GM10266 (cell line): ENCODE data around the gene KIAA0040.
"Not testable (repeated sequence)": the region's sequence is repeated elsewhere in the genome, so short reads cannot be mapped to it uniquely, and the experiment has no call there.

ENCODE experiments used
- DNase-seq: peaks from one replicate; pipeline ENCODE4 v3.0.0; 2012; ENCODE audit errors: extremely low spot score
- CTCF ChIP-seq: IDR thresholded peaks from 2 replicates; pipeline ENCODE4 v1.5.1; 2012; ENCODE audit warnings: mild to moderate bottlenecking, low read depth; ENCODE audit not compliant: control insufficient read depth, insufficient read depth; ENCODE audit errors: missing control alignments

Gene KIAA0040

GRCh38 chr1:175120511-175120910 lies 72.1 kb downstream of the KIAA0040 start:
- DNase-seq = no peak
- TF ChIP-seq CTCF = no peak

- TF ChIP-seq CTCF = no peak
- no peak for DNase-seq
These were observed 73.9 kb downstream of the KIAA0040 start for GRCh38 chr1:175118375-175119367.

GRCh38 chr1:175116903-175117302 lies 75.7 kb downstream of the KIAA0040 start:
- TF ChIP-seq CTCF = no peak
- no peak for DNase-seq

DNA sequence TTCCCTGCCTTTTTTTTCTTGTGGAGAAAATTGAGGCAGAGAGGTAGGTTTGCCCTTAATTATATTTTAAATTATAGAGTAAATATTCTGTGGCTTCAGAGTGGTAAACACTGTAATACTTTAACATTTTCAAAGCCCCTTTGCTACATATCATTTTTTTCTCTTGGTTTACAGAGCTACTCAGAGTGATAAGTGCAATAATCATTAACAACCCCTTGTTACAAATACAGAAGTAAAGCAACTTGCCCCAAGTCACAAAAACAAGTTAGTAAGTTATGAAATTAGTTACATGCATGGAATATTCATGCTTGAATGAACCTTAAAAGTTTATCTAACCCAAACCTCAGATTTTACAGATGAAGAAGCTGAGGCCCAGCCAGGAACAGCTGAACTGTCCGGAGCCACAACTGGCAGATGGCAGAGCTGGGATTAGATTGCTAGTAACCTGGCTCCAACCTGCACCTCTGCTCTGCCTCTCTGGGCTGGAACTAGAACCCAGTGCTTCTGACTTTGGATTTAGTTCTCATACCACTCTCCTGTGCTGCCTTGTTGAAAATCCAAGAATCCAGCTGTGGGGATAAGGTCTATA lies 76.3 kb downstream of the KIAA0040 start:
- no peak for DNase-seq
- TF ChIP-seq CTCF = no peak

DNA sequence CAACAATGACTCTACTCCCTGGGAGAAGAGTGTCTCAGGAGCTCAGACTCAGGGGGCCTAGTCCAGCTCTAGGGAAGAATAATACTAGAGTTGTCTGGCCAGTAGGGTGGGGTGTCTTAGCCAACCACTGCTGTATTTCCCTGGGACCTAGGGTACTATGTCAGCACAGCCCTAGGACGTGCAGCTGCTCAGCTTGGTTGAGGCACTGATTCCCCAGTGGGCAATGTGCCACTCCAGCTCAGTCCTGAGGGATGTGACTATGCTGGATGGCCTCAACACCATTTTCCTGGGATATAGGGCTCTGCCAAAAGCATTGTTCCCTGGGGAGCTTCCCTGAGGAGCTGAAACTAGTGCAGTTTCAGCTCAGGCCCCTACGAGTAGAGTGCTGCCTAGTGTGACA lies 77.6 kb downstream of the KIAA0040 start:
- TF ChIP-seq CTCF = no peak
- no peak for DNase-seq

GRCh38 chr1:175108331-175108820 lies 84.2 kb downstream of the KIAA0040 start:
- DNase-seq = not testable (repeated sequence)
